Measurements from ENCODE around the gene FAM47E. TPM values are rescaled to one million over a fixed set of nuclear protein-coding genes. Genes with fewer than 3 reads are reported as not detected.

FAM47E gene
- total and polyA plus RNA-seq, 7 experiments from 2014 or later: 0.24 to 0.79 (median 0.45) TPM; not detected in 2

DNA sequence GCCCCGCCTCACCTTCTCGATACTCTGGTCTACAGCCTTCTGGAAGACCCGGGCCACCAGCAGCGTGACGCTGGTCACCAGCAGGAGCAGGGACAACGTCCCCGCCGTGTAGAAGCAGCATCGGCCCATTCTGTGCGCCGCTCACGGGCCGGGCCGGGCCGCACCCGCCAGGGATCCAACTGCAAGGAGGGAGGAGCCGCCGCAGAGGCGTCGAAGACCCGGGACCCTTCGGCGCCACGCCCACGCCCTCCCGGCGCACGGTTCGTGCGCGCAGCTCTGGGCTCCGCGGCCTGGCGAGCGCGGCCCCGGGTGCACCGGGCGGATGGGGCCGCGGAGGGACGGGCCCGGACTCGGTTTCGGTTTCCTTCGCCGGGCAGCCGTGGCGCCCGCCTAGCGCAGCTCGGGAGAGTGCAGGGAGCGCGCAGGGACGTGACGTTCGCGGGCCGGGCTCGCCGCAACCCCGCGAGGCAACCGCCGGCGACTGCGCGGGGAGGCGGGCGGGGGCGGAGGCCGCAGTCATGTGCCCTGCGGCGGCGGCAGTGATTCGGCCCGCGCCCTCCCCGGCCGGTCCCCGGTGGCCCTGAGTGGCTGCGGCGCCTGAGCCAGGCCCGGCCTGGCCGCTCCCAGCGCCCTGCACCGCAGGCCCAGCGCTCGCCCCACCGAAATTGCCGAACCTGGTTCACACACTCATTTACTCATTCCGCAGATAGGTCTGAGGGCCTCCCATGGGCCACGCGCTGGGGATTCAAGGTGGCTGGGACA is 37.9 kb upstream of the FAM47E start, which contains the start of gene SCARB2:
TSS of gene SCARB2 (minus strand) at position 410 of the 762 bp plus-strand sequence. CDS start at position 129, 281 bp downstream.
- Mint-ChIP-seq H3K4me1 (peaks cover 36 to 71% (median 66%) of the 10 kb centered on the region in 7 donors), H3K27ac (peak within 1 kb of the TSS; percentile 89 to 97 (median 95))
- H3K4me1 ChIP-seq (ENCODE audit: control insufficient read depth in 2 of 2, insufficient read depth in 2 of 2, low read length in 2 of 2): peaks cover 21 to 39% of the 10 kb centered on the region in 2 donors

DNA sequence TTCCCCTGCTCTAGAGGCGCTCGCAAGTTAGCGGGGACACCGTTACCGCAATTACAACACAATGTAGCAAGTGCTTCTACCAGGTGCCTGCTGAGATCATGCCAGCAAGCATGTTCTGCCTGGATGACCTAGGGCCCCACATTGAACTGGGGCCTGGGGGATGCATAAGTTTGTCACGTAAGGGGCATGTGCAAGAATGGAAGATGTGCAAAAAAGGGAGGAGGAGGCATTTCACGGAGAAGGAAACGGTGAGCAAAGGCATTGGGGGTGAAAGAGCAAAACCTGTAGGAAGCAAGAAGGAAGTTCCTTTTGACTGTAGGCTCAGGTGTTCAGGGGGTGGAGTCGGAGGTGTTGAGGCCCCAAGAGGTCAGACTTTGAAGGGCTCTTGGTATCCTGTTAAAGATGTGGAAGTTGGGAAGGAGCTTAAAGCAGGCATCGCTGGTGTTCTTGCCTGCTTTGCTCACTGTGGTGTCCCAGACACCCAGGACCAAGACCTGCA is 37.3 kb upstream of the FAM47E start:
- DNase-seq: no peak
- POLR2A ChIA-PET: interaction anchor here (1.1 to 3.4 kb wide), 2 partner anchors 66 to 92 kb away, joined by 3 to 14 read pairs; partner anchors contain the start of genes NUP54 and STBD1
- ATAC-seq: no peak

More for the DNA sequence above, 37.9 kb upstream of the FAM47E start, which contains the start of gene SCARB2:
- intact Hi-C loops (cut with micrococcal nuclease): loop anchor here (1.0 to 10.0 kb wide), 14 partner anchors 33 to 1611 kb away; partner anchors contain the start of genes NUP54 (in 2 of the 2), SDAD1 (in 2 of the 2), CCNI (in 1 of the 2) and CDKL2 (in 1 of the 2)
- no peaks in the 10 kb centered on the region for H3K9me3 ChIP-seq (ENCODE audit: control insufficient read depth in 2 of 3, low read length in 3 of 3)
- ATAC-seq: peak; percentile 82
- peak within 1 kb of the TSS; percentile 76 for H3K4me3 ChIP-seq (ENCODE audit: low read length)
- CTCF ChIA-PET: interaction anchor here (1.0 kb wide), 1 partner anchor 66 kb away, joined by 3 read pairs; no protein-coding TSS in a partner anchor
- H3K36me3 ChIP-seq (ENCODE audit: control insufficient read depth in 2 of 3, insufficient read depth in 3 of 3, low read length in 3 of 3): no peaks in the 10 kb centered on the region
- Mint-ChIP-seq H3K27me3 (peaks cover 0 to 28% (median 0%) of the 10 kb centered on the region in 5 donors), H3K4me3 (peak within 1 kb of the TSS; percentile 87 to 96 (median 94)), H3K9me3 (no peaks in the 10 kb centered on the region), H3K36me3 (peaks cover 0 to 4% (median 0%) of the 10 kb centered on the region in 5 donors)
- peak within 1 kb of the TSS; percentile 85 for H3K27ac ChIP-seq (ENCODE audit: low read depth, low read length)
- POLR2A ChIA-PET: interaction anchor here (0.9 to 3.4 kb wide), 6 partner anchors 14 to 1643 kb away, joined by 3 to 14 read pairs (median 4); partner anchors contain the start of genes NUP54 and STBD1
- H3K27me3 ChIP-seq (ENCODE audit: control insufficient read depth in 2 of 2, insufficient read depth in 2 of 2, low read length in 2 of 2): no peaks in the 10 kb centered on the region
- peak; percentile 72 to 78 (median 74) for DNase-seq

DNA sequence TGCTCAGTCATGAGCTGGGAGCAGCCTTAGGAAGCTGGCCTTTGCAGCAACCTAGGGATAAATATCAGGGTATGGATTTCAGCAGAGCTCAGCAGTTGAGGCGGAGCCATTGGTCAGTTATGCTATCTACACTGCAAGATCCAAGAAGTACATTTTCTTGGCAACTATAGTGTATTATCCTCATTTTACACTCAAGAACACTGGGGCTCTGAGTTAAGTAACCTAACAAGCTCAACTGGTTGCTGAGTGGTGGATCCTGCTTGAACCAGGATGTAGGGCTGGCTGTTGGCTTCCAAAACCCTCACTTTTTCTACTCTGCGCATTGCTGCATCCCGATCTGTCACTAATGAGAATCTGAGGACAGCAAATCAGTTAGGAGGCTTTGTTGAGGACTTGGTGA is 36.4 kb upstream of the FAM47E start:
- Mint-ChIP-seq H3K36me3 (peaks cover 0 to 4% (median 0%) of the 10 kb centered on the region in 5 donors), H3K4me1 (peaks cover 37 to 58% (median 56%) of the 10 kb centered on the region in 7 donors), H3K9me3 (no peaks in the 10 kb centered on the region), H3K4me3 (peak overlapping the region in 6 of 10 donors; percentile 25 to 96 (median 87)), H3K27ac (peak overlapping the region in 7 of 9 donors; percentile 92 to 97 (median 95)), H3K27me3 (peaks cover 0 to 32% (median 0%) of the 10 kb centered on the region in 5 donors)
- Histone ChIP-seq H3K4me1 (ENCODE audit: control insufficient read depth in 2 of 2, insufficient read depth in 2 of 2, low read length in 2 of 2) (peaks cover 21 to 31% of the 10 kb centered on the region in 2 donors), H3K27ac (ENCODE audit: low read depth, low read length) (peak overlapping the region; percentile 85), H3K36me3 (ENCODE audit: control insufficient read depth in 2 of 3, insufficient read depth in 3 of 3, low read length in 3 of 3) (no peaks in the 10 kb centered on the region), H3K4me3 (ENCODE audit: low read length) (peak overlapping the region; percentile 76), H3K9me3 (ENCODE audit: control insufficient read depth in 2 of 3, low read length in 3 of 3) (no peaks in the 10 kb centered on the region), H3K27me3 (ENCODE audit: control insufficient read depth in 2 of 2, insufficient read depth in 2 of 2, low read length in 2 of 2) (no peaks in the 10 kb centered on the region)
- DNase-seq: no peak
- intact Hi-C loops (cut with micrococcal nuclease): loop anchor here (10.0 kb wide), 3 partner anchors 220 to 1610 kb away; partner anchors contain the start of genes CDKL2 (in 1 of the 2) and SDAD1 (in 1 of the 2)
- ATAC-seq: no peak
- CTCF ChIA-PET: interaction anchor here (0.8 to 2.3 kb wide), 2 partner anchors 16 to 35 kb away, joined by 3 to 13 read pairs; no protein-coding TSS in a partner anchor
- POLR2A ChIA-PET: interaction anchor here (0.6 to 3.4 kb wide), 4 partner anchors 66 to 779 kb away, joined by 3 to 14 read pairs (median 3); partner anchors contain the start of genes NUP54 and STBD1

More for the DNA sequence above, 37.3 kb upstream of the FAM47E start:
- Histone ChIP-seq H3K27ac (ENCODE audit: low read depth, low read length) (peak overlapping the region; percentile 85), H3K4me1 (ENCODE audit: control insufficient read depth in 2 of 2, insufficient read depth in 2 of 2, low read length in 2 of 2) (peaks cover 21 to 35% of the 10 kb centered on the region in 2 donors), H3K36me3 (ENCODE audit: control insufficient read depth in 2 of 3, insufficient read depth in 3 of 3, low read length in 3 of 3) (no peaks in the 10 kb centered on the region), H3K27me3 (ENCODE audit: control insufficient read depth in 2 of 2, insufficient read depth in 2 of 2, low read length in 2 of 2) (no peaks in the 10 kb centered on the region), H3K4me3 (ENCODE audit: low read length) (peak overlapping the region; percentile 76), H3K9me3 (ENCODE audit: control insufficient read depth in 2 of 3, low read length in 3 of 3) (no peaks in the 10 kb centered on the region)
- intact Hi-C loops (cut with micrococcal nuclease): loop anchor here (5.0 to 10.0 kb wide), 7 partner anchors 219 to 1611 kb away; partner anchors contain the start of genes SDAD1 (in 2 of the 2), CCNI (in 1 of the 2), CDKL2 (in 1 of the 2) and G3BP2 (in 1 of the 2)
- Mint-ChIP-seq H3K27me3 (peaks cover 0 to 30% (median 0%) of the 10 kb centered on the region in 5 donors), H3K27ac (peak overlapping the region; percentile 89 to 97 (median 95)), H3K36me3 (peaks cover 0 to 4% (median 0%) of the 10 kb centered on the region in 5 donors), H3K9me3 (no peaks in the 10 kb centered on the region), H3K4me1 (peaks cover 34 to 65% (median 61%) of the 10 kb centered on the region in 7 donors), H3K4me3 (peak overlapping the region; percentile 86 to 96 (median 92))
- CTCF ChIA-PET: interaction anchor here (0.8 to 2.3 kb wide), 2 partner anchors 17 to 34 kb away, joined by 3 to 13 read pairs; no protein-coding TSS in a partner anchor

DNA sequence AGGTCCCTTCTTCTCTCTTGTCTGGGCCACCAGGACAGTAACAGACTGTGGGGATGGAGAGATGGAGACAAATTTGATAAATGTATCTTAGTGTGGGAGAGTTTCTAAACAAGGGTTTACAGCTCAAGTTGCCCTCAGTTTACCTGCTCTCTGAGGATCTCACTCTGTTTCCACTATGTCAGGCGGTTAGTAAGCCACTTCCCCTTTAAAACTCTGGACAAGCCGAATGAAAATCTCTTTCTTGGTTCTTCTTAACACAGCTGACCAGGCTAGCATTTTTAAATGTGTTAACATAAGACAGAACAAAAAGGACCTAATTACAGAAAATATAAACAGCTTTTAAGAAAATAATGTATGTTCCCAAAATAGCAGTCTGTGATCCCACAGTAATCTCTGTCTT is 35.0 kb upstream of the FAM47E start:
- ChIA-PET POLR2A (no interaction called here), CTCF (interaction anchor here (2.3 kb wide), 1 partner anchor 36 kb away, joined by 13 read pairs; no protein-coding TSS in a partner anchor)
- H3K36me3 Mint-ChIP-seq: peaks cover 0 to 4% (median 0%) of the 10 kb centered on the region in 5 donors
- Histone ChIP-seq H3K4me3 (ENCODE audit: low read length) (no peak overlapping the region), H3K9me3 (ENCODE audit: control insufficient read depth in 2 of 3, low read length in 3 of 3) (no peaks in the 10 kb centered on the region), H3K36me3 (ENCODE audit: control insufficient read depth in 2 of 3, insufficient read depth in 3 of 3, low read length in 3 of 3) (no peaks in the 10 kb centered on the region), H3K4me1 (ENCODE audit: control insufficient read depth in 2 of 2, insufficient read depth in 2 of 2, low read length in 2 of 2) (peaks cover 21 to 25% of the 10 kb centered on the region in 2 donors), H3K27ac (ENCODE audit: low read depth, low read length) (no peak overlapping the region), H3K27me3 (ENCODE audit: control insufficient read depth in 2 of 2, insufficient read depth in 2 of 2, low read length in 2 of 2) (no peaks in the 10 kb centered on the region)
- H3K27me3 Mint-ChIP-seq: peaks cover 0 to 32% (median 0%) of the 10 kb centered on the region in 5 donors
- intact Hi-C loops (cut with micrococcal nuclease): loop anchor here (10.0 kb wide), 3 partner anchors 222 to 1608 kb away; partner anchors contain the start of genes CDKL2 (in 1 of the 2) and SDAD1 (in 1 of the 2)
- peaks cover 32 to 46% (median 41%) of the 10 kb centered on the region in 7 donors for H3K4me1 Mint-ChIP-seq
- DNase-seq (no peak), ATAC-seq (no peak)
- H3K27ac Mint-ChIP-seq: peak overlapping the region in 7 of 9 donors; percentile 4 to 95 (median 73)
- no peaks in the 10 kb centered on the region for H3K9me3 Mint-ChIP-seq
- H3K4me3 Mint-ChIP-seq: peak overlapping the region in 3 of 10 donors; percentile 4 to 62 (median 5)

DNA sequence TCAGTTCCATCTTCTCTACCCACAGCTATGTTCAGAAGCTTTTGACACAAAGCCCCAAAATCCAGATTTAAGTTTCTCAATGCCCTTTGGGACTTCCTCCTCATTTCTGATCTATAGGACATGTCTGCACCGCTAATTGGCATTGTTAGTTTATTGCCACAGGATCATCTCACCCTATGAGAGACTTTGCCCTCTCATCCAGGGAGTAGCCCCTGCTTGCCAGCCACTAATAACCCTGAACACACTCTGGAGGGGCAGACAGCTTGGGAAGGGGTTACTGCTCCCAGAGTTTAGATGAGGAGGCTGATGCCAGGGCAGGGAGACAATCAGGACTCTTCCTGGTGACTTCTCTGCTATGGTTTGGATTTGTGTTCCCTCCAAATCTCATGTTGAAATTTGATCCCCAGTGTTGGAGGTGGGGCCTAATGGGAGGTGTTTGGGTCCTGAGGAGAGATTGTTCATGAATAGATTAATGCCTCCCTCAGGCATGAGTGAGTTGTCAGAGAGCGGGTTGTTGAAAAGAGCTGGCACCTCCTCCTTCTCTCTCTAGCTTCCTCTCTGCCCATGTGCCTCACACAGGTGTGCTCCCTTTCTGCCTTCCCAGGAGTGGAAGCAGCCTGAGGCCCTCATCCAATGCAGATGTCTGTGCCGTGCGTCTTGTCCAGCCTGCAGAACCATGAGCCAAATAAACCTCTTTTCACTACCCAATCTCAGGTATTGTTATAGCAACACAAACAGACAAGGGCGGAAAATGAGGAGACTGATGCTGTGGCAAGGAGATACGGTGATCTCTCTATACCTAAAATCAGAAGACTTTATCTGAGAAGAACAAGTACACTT is 34.3 kb upstream of the FAM47E start:
- H3K9me3 Mint-ChIP-seq: no peaks in the 10 kb centered on the region
- H3K4me1 Mint-ChIP-seq: peaks cover 28 to 39% (median 35%) of the 10 kb centered on the region in 7 donors
- ATAC-seq: no peak
- peak overlapping the region in 1 of 10 donors; percentile 8 for H3K4me3 Mint-ChIP-seq
- no peaks in the 10 kb centered on the region for H3K36me3 ChIP-seq (ENCODE audit: control insufficient read depth in 2 of 3, insufficient read depth in 3 of 3, low read length in 3 of 3)
- H3K27me3 Mint-ChIP-seq: peaks cover 0 to 32% (median 0%) of the 10 kb centered on the region in 5 donors
- no peaks in the 10 kb centered on the region for H3K9me3 ChIP-seq (ENCODE audit: control insufficient read depth in 2 of 3, low read length in 3 of 3)
- H3K4me1 ChIP-seq (ENCODE audit: control insufficient read depth in 2 of 2, insufficient read depth in 2 of 2, low read length in 2 of 2): peaks cover 18 to 20% of the 10 kb centered on the region in 2 donors
- H3K27ac Mint-ChIP-seq: peak overlapping the region in 2 of 9 donors; percentile 10 to 23
- no peak overlapping the region for H3K4me3 ChIP-seq (ENCODE audit: low read length)
- peaks cover 0 to 4% (median 0%) of the 10 kb centered on the region in 5 donors for H3K36me3 Mint-ChIP-seq
- CTCF ChIA-PET: no interaction called here
- no peaks in the 10 kb centered on the region for H3K27me3 ChIP-seq (ENCODE audit: control insufficient read depth in 2 of 2, insufficient read depth in 2 of 2, low read length in 2 of 2)
- POLR2A ChIA-PET: no interaction called here
- intact Hi-C loops (cut with micrococcal nuclease): loop anchor here (10.0 kb wide), 3 partner anchors 222 to 1608 kb away; partner anchors contain the start of genes CDKL2 (in 1 of the 2) and SDAD1 (in 1 of the 2)
- no peak overlapping the region for H3K27ac ChIP-seq (ENCODE audit: low read depth, low read length)
- DNase-seq: no peak

All from naive thymus-derived CD4-positive, alpha-beta T cell (primary cell).